HCT116 (cell line): ENCODE results near the gene ZBED2. TPM values are rescaled to one million over a fixed set of nuclear protein-coding genes. Genes with fewer than 3 reads are reported as not detected.

Experiments used
- ATAC-seq: fragments of 200-7000 bp; cut with Tn5 transposase; 2 replicates; pipeline ENCODE4 v1.9.1; 2020; ENCODE audit warnings: mild to moderate bottlenecking, moderate library complexity
- BruUV-seq: library from RNA; stranded (reverse); fragments of 400-500 nt; replicated peaks from 2 replicates; lab custom pipeline; 2021; lab: Mats Ljungman, UMichigan
- CTCF ChIA-PET: fragments of 300-600 bp; sonication (Branson Sonifier 250); formaldehyde crosslinking; loops from one replicate; lab custom pipeline; 2021; ENCODE audit warnings: antibody characterized with exemption; lab: Charles Lee
- POLR2A ChIA-PET: fragments of 300-600, 350-600 bp; sonication (Branson Sonifier 250); formaldehyde crosslinking; loops from one replicate; lab custom pipeline; 2021; ENCODE audit warnings: antibody characterized with exemption; lab: Charles Lee
- RAD21 ChIA-PET, 2 experiments: fragments of 300-600 bp; sonication (Branson Sonifier 250); formaldehyde crosslinking; loops; one replicate each; lab custom pipeline; 2023; ENCODE audit warnings: low total read pairs in 2 of 2; ENCODE audit not compliant: uncharacterized antibody in 2 of 2, unreplicated experiment in 2 of 2, low non-redundant PET in 1 of 2; lab: Charles Lee
- DNase-seq: peaks from one replicate; pipeline ENCODE4 v3.0.0-alpha.2; 2010; ENCODE audit warnings: low read depth, low spot score
- H2AFZ ChIP-seq: fragments of 200-600 bp; shearing (Covaris generic), sonication (generic); 2 replicates; pipeline ENCODE4 v1.6.1; 2017; ENCODE audit warnings: low read depth, mixed run types, mixed read lengths, antibody characterized with exemption, low read length; ENCODE audit not compliant: poor library complexity, severe bottlenecking
- H3K27ac ChIP-seq: 2 replicates; pipeline ENCODE4 v1.5.1; 2012; ENCODE audit warnings: low read depth, low read length
- H3K27me3 ChIP-seq: fragments of 200-600 bp; sonication (generic); 2 replicates; pipeline ENCODE4 v1.6.1; 2016; ENCODE audit warnings: mixed run types, low read length, mixed read lengths; ENCODE audit not compliant: insufficient read depth
- H3K36me3 ChIP-seq, 2 experiments: fragments of 200-500 bp in 1 of 2; fragments of 200-600 bp in 1 of 2; sonication (Bioruptor generic) in 1 of 2; sonication (generic) in 1 of 2; 2 replicates each; pipeline versions ENCODE4 v1.5.1 to v1.6.1; 2014 to 2016; ENCODE audit warnings: low read length in 2 of 2, inconsistent platforms in 1 of 2, mixed read lengths in 1 of 2, mixed run types in 1 of 2; ENCODE audit not compliant: insufficient read depth in 2 of 2, control insufficient read depth in 1 of 2
- H3K4me1 ChIP-seq, 2 experiments: fragments of 200-600 bp in 1 of 2; sonication (generic) in 1 of 2; 2 replicates each; pipeline versions ENCODE4 v1.5.1 to v1.6.1; 2012 to 2017; ENCODE audit warnings: low read length in 2 of 2, inconsistent platforms in 1 of 2, mild to moderate bottlenecking in 1 of 2, mixed read lengths in 1 of 2, mixed run types in 1 of 2, moderate library complexity in 1 of 2; ENCODE audit not compliant: insufficient read depth in 2 of 2, control insufficient read depth in 1 of 2
- H3K4me2 ChIP-seq: fragments of 200-600 bp; sonication (generic); 2 replicates; pipeline ENCODE4 v1.6.1; 2017; ENCODE audit warnings: mixed run types, low read length, mixed read lengths
- H3K4me3 ChIP-seq, 2 experiments: fragments of 200-600 bp in 1 of 2; sonication (generic) in 1 of 2; replicated peaks in 1 of 2; 2 replicates each; pipeline ENCODE4 v1.5.1; 2011 to 2016; ENCODE audit warnings: low read length in 2 of 2, control low read depth in 1 of 2, low read depth in 1 of 2, mild to moderate bottlenecking in 1 of 2, mixed read lengths in 1 of 2, mixed run types in 1 of 2
- H3K79me2 ChIP-seq: fragments of 200-600 bp; sonication (generic); 2 replicates; pipeline ENCODE4 v1.6.1; 2017; ENCODE audit warnings: mild to moderate bottlenecking, mixed run types, low read length, moderate library complexity, mixed read lengths; ENCODE audit not compliant: insufficient read depth
- H3K9ac ChIP-seq: fragments of 200-600 bp; sonication (generic); 2 replicates; pipeline ENCODE4 v1.6.1; 2016; ENCODE audit warnings: low read length, mixed read lengths
- H3K9me2 ChIP-seq: fragments of 200-600 bp; sonication (generic), shearing (Covaris generic); 2 replicates; pipeline ENCODE4 v1.6.1; 2017; ENCODE audit warnings: mixed run types, mild to moderate bottlenecking, moderate library complexity; ENCODE audit not compliant: insufficient read depth
- H3K9me3 ChIP-seq, 2 experiments: fragments of 200-500 bp in 1 of 2; fragments of 200-600 bp in 1 of 2; sonication (Bioruptor generic) in 1 of 2; sonication (generic) in 1 of 2; 2 replicates each; pipeline ENCODE4 v1.6.1; 2014 to 2017; ENCODE audit warnings: low read length in 2 of 2, mixed read lengths in 2 of 2, inconsistent platforms in 1 of 2, low read depth in 1 of 2, mild to moderate bottlenecking in 1 of 2, mixed run types in 1 of 2, moderate library complexity in 1 of 2; ENCODE audit not compliant: control insufficient read depth in 1 of 2, insufficient read depth in 1 of 2
- H4K20me1 ChIP-seq: fragments of 200-600 bp; sonication (generic), shearing (Covaris generic); 2 replicates; pipeline ENCODE4 v1.6.1; 2017; ENCODE audit warnings: mixed run types, mild to moderate bottlenecking, moderate library complexity; ENCODE audit not compliant: insufficient read depth
- ATF3 ChIP-seq: IDR thresholded peaks from 2 replicates; pipeline ENCODE4 v1.6.1; 2012
- CTCF ChIP-seq, 3 experiments: fragments of 200-600 bp in 1 of 3; sonication (generic) in 1 of 3; IDR thresholded peaks in 2 of 3; conservative IDR thresholded peaks in 1 of 3; 2 replicates each; pipeline ENCODE4 v1.5.1; 2012 to 2017; ENCODE audit warnings: low read depth in 2 of 3, low read length in 2 of 3, antibody characterized with exemption in 1 of 3, borderline replicate concordance in 1 of 3, control low read depth in 1 of 3, mild to moderate bottlenecking in 1 of 3, mixed read lengths in 1 of 3, mixed run types in 1 of 3, moderate library complexity in 1 of 3; ENCODE audit not compliant: insufficient read depth in 1 of 3
- EGR1 ChIP-seq: IDR thresholded peaks from 2 replicates; pipeline ENCODE4 v1.6.1; 2012; ENCODE audit warnings: low read depth
- TCF7L2 ChIP-seq: IDR thresholded peaks from 2 replicates; pipeline ENCODE4 v1.7.0; 2011; ENCODE audit warnings: borderline replicate concordance, inconsistent platforms; ENCODE audit not compliant: insufficient read depth, insufficient read length; ENCODE audit errors: extremely low read depth
- intact Hi-C: fragments of 100-400 bp; cut with micrococcal nuclease; formaldehyde crosslinking; loops from 2 replicates; pipeline ENCODE4 v1.10.0; 2022
- total RNA-seq: library from RNA; stranded (reverse); gene quantifications from one replicate; pipeline ENCODE4 v1.2.1, GENCODE V29; 2021; ENCODE audit not compliant: unreplicated experiment

The ZBED2 gene
- total RNA-seq, 1 experiment from 2014 or later: 16.1 TPM

GRCh38 chr3:111578867-111579266, 16.3 kb downstream of the ZBED2 start:
- no peak overlapping the region for H3K27ac ChIP-seq
- no TSS peak for BruUV-seq
- no peak overlapping the region for H3K4me2 ChIP-seq
- no peaks in the 10 kb centered on the region for H3K9me2 ChIP-seq
- TF ChIP-seq EGR1: no peak
- TF ChIP-seq ATF3: no peak
- TF ChIP-seq CTCF (IDR thresholded peaks at IDR 0.05 in 2 of 3, conservative IDR thresholded peaks at IDR 0.05 in 1 of 3; ENCODE audit: borderline replicate concordance in 1 of 3, insufficient read depth in 1 of 3, low read depth in 2 of 3, low read length in 2 of 3): no peak
- no peak for TF ChIP-seq TCF7L2
- intact Hi-C loops: loop anchor here (5.0 to 10.0 kb wide), 2 partner anchors 138 to 396 kb away; partner anchors contain the start of gene ABHD10
- H3K9me3 ChIP-seq: no peaks in the 10 kb centered on the region
- ATAC-seq (no peak), DNase-seq (no peak)
- H3K4me1 ChIP-seq: peaks cover 30 to 71% of the 10 kb centered on the region in 2 experiments
- no peak overlapping the region for H2AFZ ChIP-seq
- no peak overlapping the region for H3K9ac ChIP-seq
- ChIA-PET POLR2A (interaction anchor here (1.8 kb wide), 1 partner anchor 282 kb away, joined by 4 read pairs; no protein-coding TSS in a partner anchor), RAD21 (interaction anchor here (0.7 to 1.8 kb wide), 3 partner anchors 87 to 112 kb away, joined by 3 to 12 read pairs (median 7); no protein-coding TSS in a partner anchor), CTCF (interaction anchor here (0.8 to 2.5 kb wide), 13 partner anchors 10 to 533 kb away, joined by 3 to 34 read pairs (median 5); no protein-coding TSS in a partner anchor)
- H3K36me3 ChIP-seq: no peaks in the 10 kb centered on the region
- H4K20me1 ChIP-seq: no peaks in the 10 kb centered on the region
- H3K4me3 ChIP-seq: no peak overlapping the region
- H3K27me3 ChIP-seq: no peaks in the 10 kb centered on the region
- H3K79me2 ChIP-seq: no peaks in the 10 kb centered on the region
